BLaER1 (cell line): Measurements from ENCODE around the gene ANKS1A.
A peak's percentile ranks its signal among the peaks of the same experiment; 100 is the strongest.
"Not testable (repeated sequence)": the region's sequence is repeated elsewhere in the genome, so short reads cannot be mapped to it uniquely, and the experiment has no call there.

Experiments
- H3K27ac ChIP-seq: shearing (Covaris generic); formaldehyde crosslinking; 2 replicates; pipeline ENCODE4 v1.8.1; 2022
- H3K27me3 ChIP-seq: shearing (Covaris generic); formaldehyde crosslinking; 2 replicates; pipeline ENCODE4 v1.8.1; 2022
- H3K36me3 ChIP-seq: shearing (Covaris generic); formaldehyde crosslinking; 2 replicates; pipeline ENCODE4 v1.8.1; 2022
- H3K4me1 ChIP-seq: shearing (Covaris generic); formaldehyde crosslinking; 2 replicates; pipeline ENCODE4 v1.8.1; 2022
- H3K4me2 ChIP-seq: shearing (Covaris generic); formaldehyde crosslinking; 2 replicates; pipeline ENCODE4 v1.8.1; 2022
- H3K4me3 ChIP-seq: shearing (Covaris generic); formaldehyde crosslinking; 2 replicates; pipeline ENCODE4 v1.8.1; 2022
- H3K9ac ChIP-seq: shearing (Covaris generic); formaldehyde crosslinking; 2 replicates; pipeline ENCODE4 v1.8.1; 2022
- H3K9me3 ChIP-seq: shearing (Covaris generic); formaldehyde crosslinking; 2 replicates; pipeline ENCODE4 v1.8.1; 2022
- H4K20me1 ChIP-seq: shearing (Covaris generic); formaldehyde crosslinking; 2 replicates; pipeline ENCODE4 v1.8.1; 2022
- Cebpa-rat ChIP-seq: shearing (Covaris generic); IDR thresholded peaks from 2 replicates; pipeline ENCODE4 v1.8.1; 2022

ANKS1A gene

DNA sequence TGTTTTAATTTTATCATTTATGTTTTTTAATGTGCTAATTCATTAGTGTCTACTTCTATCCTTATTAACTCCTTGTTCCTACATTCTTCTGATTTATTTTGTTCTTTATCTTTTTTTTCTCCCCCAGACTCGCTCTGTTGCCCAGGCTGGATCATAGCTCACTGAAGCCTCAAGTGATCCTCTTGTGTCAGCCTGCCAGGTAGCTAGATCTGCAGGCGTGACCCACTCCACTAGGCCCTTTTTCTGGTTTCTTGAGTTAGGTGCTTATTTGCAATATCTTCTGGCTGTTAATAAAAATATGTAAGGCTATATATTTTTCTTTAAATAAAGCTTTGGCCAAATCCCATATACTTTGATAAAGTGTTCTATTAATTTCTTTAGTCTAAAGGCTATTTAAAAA is 4.1 kb upstream of the ANKS1A start:
- Histone ChIP-seq H3K9me3 (no peaks in the 10 kb centered on the region), H3K4me1 (peaks cover 20% of the 10 kb centered on the region), H3K4me2 (no peak overlapping the region), H3K4me3 (no peak overlapping the region), H3K36me3 (peaks cover 38% of the 10 kb centered on the region), H3K27me3 (no peaks in the 10 kb centered on the region), H4K20me1 (peaks cover 18% of the 10 kb centered on the region), H3K9ac (no peak overlapping the region), H3K27ac (no peak overlapping the region)
- TF ChIP-seq Cebpa-rat, result no peak

DNA sequence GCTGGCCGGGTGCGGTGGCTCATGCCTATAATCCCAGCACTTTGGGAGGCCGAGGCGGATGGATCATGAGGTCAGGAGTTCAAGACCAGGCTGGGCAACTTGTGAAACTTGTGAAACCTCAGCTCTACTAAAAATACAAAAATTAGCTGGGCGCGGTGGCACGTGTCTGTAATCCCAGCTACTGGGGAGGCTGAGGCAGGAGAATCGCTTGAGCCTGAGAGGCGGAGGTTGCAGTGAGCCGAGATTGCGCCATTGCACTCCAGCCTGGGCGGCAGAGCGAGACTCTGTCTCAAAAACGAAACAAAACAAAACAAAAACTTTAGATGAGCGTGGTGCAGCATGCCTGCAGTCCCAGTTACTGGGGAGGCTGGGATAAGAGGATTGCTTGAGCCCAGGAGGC is 3.2 kb upstream of the ANKS1A start:
- not testable (repeated sequence) for H3K27me3 ChIP-seq, H3K4me3 ChIP-seq, H3K9me3 ChIP-seq, H3K27ac ChIP-seq
- Histone ChIP-seq H3K4me1 (peaks cover 27% of the 10 kb centered on the region), H3K9ac (peak overlapping the region; percentile 38; the same call in 1 of the 2 replicates), H3K4me2 (peak overlapping the region; percentile 89), H3K36me3 (peaks cover 34% of the 10 kb centered on the region), H4K20me1 (peaks cover 21% of the 10 kb centered on the region)

DNA sequence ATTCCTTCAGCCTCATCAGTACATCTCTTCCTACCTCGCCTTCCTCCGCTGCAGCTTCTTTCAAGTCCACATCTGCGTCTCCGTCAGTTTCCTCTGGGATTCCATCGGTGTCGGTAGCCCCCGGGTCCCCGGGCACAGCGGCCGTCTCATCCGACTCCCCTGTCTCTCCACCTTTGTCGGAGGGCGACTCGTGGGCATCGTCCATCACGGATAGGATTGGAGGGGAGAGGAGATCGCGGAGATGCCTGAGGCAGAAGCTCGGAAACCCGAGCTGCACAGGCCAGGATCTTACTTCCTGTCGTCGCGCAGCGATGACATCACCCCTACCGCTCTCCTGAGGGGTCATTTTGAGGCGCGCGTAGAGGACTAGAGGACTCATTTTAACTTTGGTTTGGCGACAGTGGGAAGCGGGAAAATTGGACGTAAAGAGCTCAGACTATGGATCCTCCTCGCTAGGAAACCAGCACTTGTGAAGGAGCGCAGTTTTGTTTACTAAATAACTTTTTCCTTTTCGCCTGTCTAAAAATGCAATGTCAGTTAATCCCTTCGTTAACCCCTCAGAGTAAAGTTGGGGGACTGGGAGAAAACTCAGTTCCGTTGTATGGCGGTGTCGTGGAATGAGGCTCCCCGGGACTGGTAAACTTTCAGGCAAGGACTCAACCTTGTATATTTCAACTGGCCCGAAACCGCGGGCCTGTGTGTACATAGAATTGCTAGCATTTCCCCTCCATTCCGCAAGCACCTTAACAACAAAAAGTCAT is 1.1 kb upstream of the ANKS1A start, which contains the start of gene TAF11:
Gene TAF11, minus strand, starts transcription at position 290 of the 761 bp plus-strand sequence. Its CDS starts 85 bp downstream, at position 205.
- Histone ChIP-seq H3K9me3 (no peaks in the 10 kb centered on the region), H3K36me3 (peaks cover 19% of the 10 kb centered on the region), H3K4me1 (peaks cover 40% of the 10 kb centered on the region), H3K27me3 (no peaks in the 10 kb centered on the region), H3K4me2 (peak within 1 kb of the TSS; percentile 89), H4K20me1 (peaks cover 40% of the 10 kb centered on the region), H3K4me3 (peak within 1 kb of the TSS; percentile 98), H3K9ac (peak within 1 kb of the TSS; percentile 87), H3K27ac (peak within 1 kb of the TSS; percentile 83)
- TF ChIP-seq Cebpa-rat, result no peak

DNA sequence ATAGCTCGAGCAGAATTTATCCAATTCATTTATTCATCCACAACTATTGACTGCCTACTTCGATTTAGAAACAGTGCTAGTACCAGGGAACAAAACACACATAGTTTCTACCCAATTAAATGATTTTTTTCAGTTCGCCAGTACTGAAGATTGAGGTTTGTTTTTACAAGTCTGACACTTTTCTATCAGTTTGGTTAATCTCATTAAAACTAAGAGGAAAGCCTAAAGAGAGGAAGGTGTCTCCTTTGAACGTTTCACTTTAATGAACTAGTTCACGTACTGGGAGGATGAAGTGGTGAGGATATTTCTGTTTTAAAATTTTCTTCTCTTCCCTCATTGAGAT is 570 bp upstream of the ANKS1A start:
- Histone ChIP-seq H3K27me3 (no peaks in the 10 kb centered on the region), H3K4me1 (peaks cover 40% of the 10 kb centered on the region), H3K4me3 (peak overlapping the region; percentile 98), H3K4me2 (peak overlapping the region; percentile 89), H3K36me3 (peaks cover 14% of the 10 kb centered on the region), H4K20me1 (peaks cover 40% of the 10 kb centered on the region), H3K9ac (peak overlapping the region; percentile 87), H3K27ac (peak overlapping the region; percentile 83; the same call in 1 of the 2 replicates), H3K9me3 (no peaks in the 10 kb centered on the region)
- TF ChIP-seq Cebpa-rat, result no peak

DNA sequence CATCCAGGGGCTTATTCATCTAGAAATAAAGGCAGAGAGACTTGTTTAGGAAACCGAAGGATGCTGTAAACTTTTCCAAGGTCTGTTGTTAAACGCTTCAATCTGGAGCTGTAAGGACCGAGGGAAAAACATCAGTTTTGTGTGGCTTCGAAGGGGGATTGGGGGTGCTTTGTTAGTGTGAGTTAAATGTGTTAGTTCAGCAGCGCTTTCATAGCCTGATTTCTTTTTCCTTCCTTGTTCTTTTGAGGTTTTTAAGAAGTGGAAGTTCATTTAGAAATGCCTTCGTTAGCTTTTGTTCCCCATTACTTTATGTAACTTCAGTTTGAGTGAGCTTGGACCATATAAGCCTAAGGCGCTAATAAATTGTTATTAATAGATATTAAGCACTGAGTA is 1.5 kb downstream of the ANKS1A start:
- Histone ChIP-seq H3K9ac (peak overlapping the region; percentile 87), H3K4me3 (peak overlapping the region; percentile 98), H3K9me3 (no peaks in the 10 kb centered on the region), H3K4me2 (peak overlapping the region; percentile 89), H3K27ac (no peak overlapping the region), H3K36me3 (peaks cover 3% of the 10 kb centered on the region; the same call in 1 of the 2 replicates), H4K20me1 (peaks cover 39% of the 10 kb centered on the region), H3K27me3 (no peaks in the 10 kb centered on the region), H3K4me1 (peaks cover 50% of the 10 kb centered on the region)
- TF ChIP-seq Cebpa-rat, result no peak

- Histone ChIP-seq H3K4me1 (peaks cover 43% of the 10 kb centered on the region), H4K20me1 (peaks cover 46% of the 10 kb centered on the region), H3K4me3 (peak overlapping the region; percentile 98), H3K9ac (no peak overlapping the region), H3K4me2 (peak overlapping the region; percentile 89), H3K36me3 (0 out of 2 replicates have a peak, but pooled peaks cover 4% of the 10 kb centered on the region), H3K27me3 (no peaks in the 10 kb centered on the region), H3K27ac (no peak overlapping the region), H3K9me3 (no peaks in the 10 kb centered on the region)
- TF ChIP-seq Cebpa-rat, result no peak
These were observed 2.2 kb downstream of the ANKS1A start for GRCh38 chr6:34891296-34891695.

DNA sequence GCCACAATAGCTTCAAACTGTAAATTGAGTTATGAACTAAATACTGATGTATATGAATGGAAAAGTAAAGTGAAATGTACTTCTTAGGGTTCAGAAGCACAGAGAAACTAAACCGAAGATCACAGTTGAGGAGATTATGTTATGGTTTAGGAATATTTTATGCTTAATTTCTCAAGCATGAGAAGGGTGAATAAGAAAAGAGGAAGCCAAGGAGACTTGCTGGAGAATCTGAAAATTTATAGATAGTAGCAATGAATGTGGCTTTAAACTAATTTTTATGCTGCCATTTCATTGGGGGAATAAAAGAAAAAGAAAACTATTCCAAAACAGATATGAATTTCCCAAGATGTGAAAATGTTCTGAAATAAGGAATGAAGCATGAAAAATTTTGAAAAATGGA is 5.6 kb downstream of the ANKS1A start:
- Histone ChIP-seq H3K9ac (no peak overlapping the region), H4K20me1 (peaks cover 76% of the 10 kb centered on the region), H3K4me1 (peaks cover 38% of the 10 kb centered on the region), H3K36me3 (0 out of 2 replicates have a peak, but pooled peaks cover 4% of the 10 kb centered on the region), H3K4me3 (no peak overlapping the region), H3K27ac (no peak overlapping the region), H3K4me2 (peak overlapping the region; percentile 17; the same call in 1 of the 2 replicates), H3K9me3 (no peaks in the 10 kb centered on the region), H3K27me3 (no peaks in the 10 kb centered on the region)
- no peak for TF ChIP-seq Cebpa-rat

GRCh38 chr6:34897130-34897529 is 8.1 kb downstream of the ANKS1A start:
- H3K36me3 ChIP-seq, result 0 out of 2 replicates have a peak, but pooled peaks cover 7% of the 10 kb centered on the region
- no peak overlapping the region for H3K9ac ChIP-seq
- no peak overlapping the region for H3K4me3 ChIP-seq
- H3K27me3 ChIP-seq, result no peaks in the 10 kb centered on the region
- no peak overlapping the region for H3K27ac ChIP-seq
- no peaks in the 10 kb centered on the region for H3K9me3 ChIP-seq
- TF ChIP-seq Cebpa-rat, result no peak
- H3K4me2 ChIP-seq, result 0 out of 2 replicates have a peak overlapping the region, but pooled peaks have one; percentile 6
- H4K20me1 ChIP-seq, result peaks cover 85% of the 10 kb centered on the region
- H3K4me1 ChIP-seq, result peaks cover 18% of the 10 kb centered on the region

DNA sequence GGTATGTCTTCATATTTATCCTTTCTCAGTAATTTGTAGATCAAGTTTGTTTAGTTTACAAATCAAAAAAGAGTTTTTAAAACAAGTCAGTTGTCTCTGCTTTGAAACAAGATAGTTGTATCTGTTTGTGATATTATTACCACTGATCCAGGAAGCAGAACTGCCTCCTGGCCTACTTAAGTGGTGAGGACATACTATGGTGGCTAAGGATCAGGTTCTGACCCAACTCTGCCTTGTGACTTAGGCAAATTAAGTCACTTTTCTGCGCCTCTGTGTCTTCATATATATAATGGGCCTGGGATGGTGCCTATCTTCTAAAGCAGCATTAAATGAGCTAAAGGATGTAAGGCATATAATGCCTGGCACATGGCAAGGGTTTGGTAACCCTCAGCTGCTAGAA is 8.7 kb downstream of the ANKS1A start:
- Histone ChIP-seq H3K4me1 (peaks cover 18% of the 10 kb centered on the region), H3K9me3 (no peaks in the 10 kb centered on the region), H3K27ac (no peak overlapping the region), H4K20me1 (peaks cover 84% of the 10 kb centered on the region), H3K4me2 (no peak overlapping the region), H3K27me3 (no peaks in the 10 kb centered on the region), H3K36me3 (0 out of 2 replicates have a peak, but pooled peaks cover 7% of the 10 kb centered on the region), H3K9ac (no peak overlapping the region), H3K4me3 (no peak overlapping the region)
- TF ChIP-seq Cebpa-rat, result no peak

GRCh38 chr6:34899748-34900147 is 10.7 kb downstream of the ANKS1A start:
- peaks cover 11% of the 10 kb centered on the region for H3K4me1 ChIP-seq
- H3K4me3 ChIP-seq, H3K9me3 ChIP-seq, H3K27ac ChIP-seq, H3K4me2 ChIP-seq, H3K27me3 ChIP-seq, H3K9ac ChIP-seq: not testable (repeated sequence)
- H3K36me3 ChIP-seq, result 0 out of 2 replicates have a peak, but pooled peaks cover 13% of the 10 kb centered on the region
- peaks cover 74% of the 10 kb centered on the region for H4K20me1 ChIP-seq
